Daoy (cell line): ENCODE measurements around the gene TRIB2. TPM values are rescaled to one million over a fixed set of nuclear protein-coding genes. Genes with fewer than 3 reads are reported as not detected.

Source experiments
- DNase-seq: peaks from one replicate; pipeline ENCODE4 v3.0.0-alpha.2; 2015; ENCODE audit warnings: low read depth
- total RNA-seq: library from RNA; depleted of rRNA; stranded (reverse); fragments of >200 nt; shearing (Covaris generic); gene quantifications from 2 replicates; pipeline ENCODE4 v1.2.3, GENCODE V29; 2014

TRIB2 gene
- total RNA-seq, 1 experiment from 2014 or later: 17.4 TPM

- no peak for DNase-seq
Measured at GRCh38 chr2:12741380-12741779, 24.6 kb downstream of the TRIB2 start.

- no peak for DNase-seq
Measured at GRCh38 chr2:12742891-12743290, 26.2 kb downstream of the TRIB2 start.

DNA sequence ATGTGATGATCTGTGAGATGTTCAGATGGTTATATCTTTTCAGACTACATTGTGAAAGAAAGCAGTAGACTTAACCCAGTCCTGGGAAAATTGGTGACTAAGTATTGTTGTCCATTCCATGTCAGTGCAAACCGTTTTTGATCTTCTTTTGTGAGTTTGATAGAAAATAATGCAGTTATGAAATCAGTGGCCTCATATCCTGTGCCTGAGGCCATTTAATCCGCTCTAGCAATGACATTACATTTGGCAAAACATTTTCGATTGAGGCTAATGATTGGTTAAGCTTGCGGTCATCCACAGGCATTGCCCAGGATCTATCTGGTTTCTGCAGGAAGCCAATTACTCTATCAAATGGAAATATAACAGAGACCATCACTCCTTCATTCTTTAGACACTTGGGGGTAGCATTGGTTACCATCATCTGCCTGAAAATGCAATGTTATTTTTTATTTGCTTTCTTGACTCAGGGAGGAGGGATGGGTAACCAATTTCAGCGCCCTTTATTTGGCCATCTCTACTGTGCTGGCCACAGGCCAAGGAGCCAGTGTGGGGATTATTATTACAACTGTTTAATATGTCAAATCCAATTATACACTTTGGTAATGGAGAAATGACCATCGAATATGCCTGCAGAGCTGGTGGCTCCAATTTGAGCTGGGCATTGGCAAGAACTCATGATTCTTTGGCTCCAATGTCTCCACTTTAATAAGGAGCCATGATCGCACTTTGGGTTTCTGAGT lies 33.6 kb downstream of the TRIB2 start:
- no peak for DNase-seq

- DNase-seq: no peak
Measured at GRCh38 chr2:12754643-12755042, 37.9 kb downstream of the TRIB2 start.

GRCh38 chr2:12755384-12755783 lies 38.6 kb downstream of the TRIB2 start:
- no peak for DNase-seq

DNA sequence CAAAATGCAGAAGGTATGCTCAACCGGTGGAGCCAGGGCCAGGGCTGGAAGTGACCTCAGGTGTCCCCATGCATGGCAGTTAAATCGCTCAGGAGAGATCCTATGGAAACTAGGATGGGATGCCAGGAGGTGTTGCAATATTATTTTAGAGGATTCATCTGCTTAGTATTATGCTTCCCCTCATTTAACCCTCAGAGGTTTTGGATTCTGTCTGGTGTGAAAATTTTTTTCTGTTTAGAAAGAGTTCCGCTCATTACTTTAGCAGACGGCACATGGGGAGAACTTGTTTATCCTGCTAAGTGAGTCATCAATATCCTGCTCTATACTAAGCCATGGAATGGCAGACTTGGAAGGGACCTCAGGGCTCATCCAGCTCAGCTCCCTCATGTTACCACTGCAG lies 42.5 kb downstream of the TRIB2 start:
- peak; percentile 51 for DNase-seq

GRCh38 chr2:12761104-12761503 lies 44.4 kb downstream of the TRIB2 start:
- DNase-seq: no peak

DNA sequence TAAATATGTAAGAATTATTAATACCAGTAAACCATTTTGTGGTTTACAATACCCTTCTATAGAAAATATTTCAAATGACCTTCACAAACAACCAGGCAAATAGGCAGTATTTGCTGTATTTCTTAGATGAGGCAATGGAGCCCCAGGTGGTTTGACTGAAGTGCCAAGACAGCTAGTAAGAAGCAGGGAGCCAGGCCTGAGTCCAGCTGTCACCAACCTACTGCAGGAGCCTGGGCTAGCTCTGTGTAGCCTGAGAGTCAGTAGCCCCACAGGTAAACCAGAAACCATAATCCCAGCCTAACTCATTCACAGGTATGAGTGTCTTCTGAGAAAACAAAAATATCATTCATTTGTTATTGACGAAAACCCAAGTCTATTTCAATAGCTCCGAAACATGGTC lies 45.6 kb downstream of the TRIB2 start:
- DNase-seq: no peak

DNA sequence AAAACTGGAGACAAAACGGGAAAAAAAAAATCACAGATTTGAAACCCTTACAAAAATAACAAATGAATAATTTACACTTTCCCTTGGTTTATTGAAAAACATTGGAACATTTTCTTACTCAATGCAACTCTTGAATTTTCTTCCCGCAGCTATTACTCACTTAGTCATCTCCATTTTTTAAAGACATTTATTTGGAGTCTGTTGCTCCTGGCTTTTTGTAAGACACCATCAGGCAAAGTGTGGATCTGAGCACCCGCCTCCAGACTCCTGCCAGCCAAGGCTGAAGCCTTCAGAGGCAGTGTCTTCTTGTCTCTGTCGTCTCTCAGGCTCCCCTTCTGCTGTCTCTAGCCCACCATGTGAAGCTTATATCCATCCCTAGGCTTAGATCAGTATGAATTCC lies 46.2 kb downstream of the TRIB2 start:
- no peak for DNase-seq

DNA sequence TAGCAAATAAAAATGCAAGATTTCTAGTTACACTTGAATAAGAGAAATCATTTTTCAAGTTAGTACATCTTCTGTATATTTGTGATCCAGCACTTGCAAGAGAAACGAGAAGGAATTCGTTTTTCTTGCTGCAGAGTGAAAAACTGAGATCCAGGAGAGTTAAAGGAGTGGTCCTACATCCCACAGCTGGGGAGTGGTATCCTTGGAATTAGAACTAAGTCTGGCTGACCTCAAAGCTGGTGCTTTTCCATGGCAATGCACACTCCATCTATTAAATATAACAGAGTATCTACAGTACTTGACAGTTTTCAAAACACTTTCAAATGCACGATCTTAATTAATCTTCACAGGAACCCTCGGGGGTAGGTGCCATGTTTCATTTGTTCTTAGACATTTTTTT lies 46.8 kb downstream of the TRIB2 start:
- no peak for DNase-seq

- peak; percentile 6 for DNase-seq
Measured at GRCh38 chr2:12764075-12764730, 47.5 kb downstream of the TRIB2 start.

- DNase-seq: no peak
Measured at GRCh38 chr2:12764849-12765605, 48.3 kb downstream of the TRIB2 start.

GRCh38 chr2:12766421-12766879 lies 49.7 kb downstream of the TRIB2 start:
- no peak for DNase-seq

GRCh38 chr2:12767541-12767940 lies 50.8 kb downstream of the TRIB2 start:
- no peak for DNase-seq

DNA sequence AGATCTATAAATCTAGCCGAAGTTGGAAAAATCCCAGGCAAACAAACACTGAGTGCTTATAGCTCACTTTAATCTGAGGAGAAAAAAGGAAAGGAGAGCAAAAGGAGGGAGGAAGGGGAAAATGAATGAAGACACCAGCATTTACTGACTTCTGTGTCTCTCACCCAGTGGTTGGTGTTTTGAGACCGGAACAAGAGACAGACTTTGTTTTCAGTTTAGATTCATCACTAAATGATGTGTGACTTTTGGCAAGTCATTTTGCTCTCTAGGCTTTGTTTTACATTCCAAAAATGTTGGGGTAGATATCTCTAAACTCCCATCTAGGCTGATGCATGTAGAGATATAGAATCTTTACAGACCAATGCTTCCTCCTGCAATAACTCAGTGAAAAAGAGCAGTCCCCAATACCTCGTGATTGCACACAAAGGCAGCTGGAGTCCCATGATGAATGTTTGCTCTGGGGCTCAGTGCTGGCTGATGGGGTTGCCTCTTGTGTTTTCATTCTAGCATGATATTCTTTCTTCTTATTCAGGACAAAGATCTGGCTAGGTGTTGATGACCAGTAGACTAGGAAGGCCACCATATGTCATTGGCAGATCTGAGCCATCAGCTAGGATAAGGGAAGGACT lies 51.4 kb downstream of the TRIB2 start:
- DNase-seq: no peak

DNA sequence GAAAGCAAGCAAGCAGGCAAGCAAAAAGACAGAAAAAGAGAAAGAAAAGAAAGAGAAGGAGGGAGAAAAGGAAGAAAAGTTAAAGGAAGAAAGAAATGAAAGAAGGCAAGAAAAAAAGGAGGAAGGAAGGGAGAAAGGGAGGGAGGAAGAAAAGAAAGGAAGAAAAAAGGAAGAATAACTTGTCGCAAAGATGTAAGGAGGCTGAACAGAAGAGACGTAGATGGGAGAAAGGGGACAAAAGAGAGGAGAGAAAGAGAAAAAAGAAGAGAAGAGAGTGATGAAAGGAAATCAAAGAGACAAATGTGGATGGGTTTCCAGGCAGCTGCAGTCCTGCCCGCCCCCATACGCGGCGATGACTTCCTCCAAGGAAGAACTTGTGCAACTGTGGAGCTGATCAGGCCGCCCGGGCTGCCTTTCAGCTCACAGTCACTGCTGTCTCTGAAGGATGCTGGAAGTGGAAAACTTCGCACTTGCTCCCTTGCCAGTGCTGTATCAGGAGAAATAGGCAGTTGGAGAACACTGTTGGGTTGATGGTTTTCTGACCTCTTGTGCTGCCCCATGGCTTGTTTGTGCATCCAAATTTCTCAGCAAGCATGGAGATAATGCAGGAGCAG lies 52.9 kb downstream of the TRIB2 start:
- no peak for DNase-seq

DNA sequence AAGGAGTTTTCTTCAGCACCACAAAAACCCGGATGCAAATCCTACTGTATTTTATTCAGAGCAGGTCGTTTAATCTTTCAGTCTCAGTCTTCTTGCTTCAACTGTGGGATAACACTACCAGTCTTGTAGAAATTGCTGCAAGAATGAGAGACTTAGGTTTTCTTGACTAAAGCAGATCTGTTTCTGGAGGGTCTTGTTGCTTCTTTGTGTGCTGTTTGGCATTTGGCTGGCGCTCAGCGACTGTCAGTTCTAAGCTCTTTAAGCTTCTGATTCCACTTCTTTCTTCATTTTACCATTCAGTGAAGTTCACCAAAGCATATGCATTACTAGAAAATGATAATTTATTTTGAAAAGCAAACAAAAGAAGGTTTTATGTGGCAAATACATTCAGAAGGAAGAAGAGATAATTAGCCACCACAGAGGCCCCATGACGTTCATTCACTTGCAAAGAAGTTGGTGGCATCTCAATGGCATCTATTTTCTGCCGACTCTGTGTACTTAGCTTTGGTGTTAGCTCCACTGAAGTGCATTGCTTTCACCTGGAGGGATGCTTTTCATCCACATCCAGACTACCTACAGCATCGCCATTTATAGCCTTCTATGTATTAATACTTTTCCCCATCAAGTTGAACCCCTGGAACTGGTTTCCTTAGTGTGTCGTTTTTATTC lies 53.7 kb downstream of the TRIB2 start:
- no peak for DNase-seq

- no peak for DNase-seq
Measured at GRCh38 chr2:12771154-12771553, 54.4 kb downstream of the TRIB2 start.

- no peak for DNase-seq
Measured at GRCh38 chr2:12773586-12774394, 57.1 kb downstream of the TRIB2 start.

GRCh38 chr2:12774395-12774727 lies 57.6 kb downstream of the TRIB2 start:
- no peak for DNase-seq
